Endothelial cell (in vitro differentiated cells): ENCODE data around the gene ADAT3. TPM values are rescaled to one million over a fixed set of nuclear protein-coding genes. Genes with fewer than 3 reads are reported as not detected.
A peak's percentile ranks its signal among the peaks of the same experiment; 100 is the strongest.

ENCODE experiments used
- DNase-seq: peaks from one replicate; pipeline ENCODE4 v3.0.0; 2021; ENCODE audit warnings: low spot score
- H3K27ac Mint-ChIP-seq: one replicate; pipeline ENCODE4 v1.8.0; 2021; ENCODE audit warnings: mixed read lengths, inconsistent platforms; ENCODE audit not compliant: unreplicated experiment
- H3K27me3 Mint-ChIP-seq: one replicate; pipeline ENCODE4 v1.8.0; 2021; ENCODE audit warnings: mild to moderate bottlenecking, moderate library complexity, mixed read lengths, inconsistent platforms; ENCODE audit not compliant: unreplicated experiment
- H3K36me3 Mint-ChIP-seq: one replicate; pipeline ENCODE4 v1.8.0; 2021; ENCODE audit warnings: mild to moderate bottlenecking, low read depth, mixed read lengths, inconsistent platforms; ENCODE audit not compliant: unreplicated experiment
- H3K4me1 Mint-ChIP-seq: one replicate; pipeline ENCODE4 v1.8.0; 2021; ENCODE audit warnings: mild to moderate bottlenecking, mixed read lengths, inconsistent platforms; ENCODE audit not compliant: unreplicated experiment
- H3K4me3 Mint-ChIP-seq: one replicate; pipeline ENCODE4 v1.8.0; 2021; ENCODE audit warnings: mild to moderate bottlenecking, mixed read lengths, inconsistent platforms; ENCODE audit not compliant: unreplicated experiment
- H3K9me3 Mint-ChIP-seq: one replicate; pipeline ENCODE4 v1.8.0; 2021; ENCODE audit warnings: mixed read lengths, inconsistent platforms; ENCODE audit not compliant: unreplicated experiment
- total RNA-seq: library from RNA; stranded (reverse); fragmentation: NEBNext Ultra II Directional; extraction: Animal tissue kit (Norgen Biotek cat#: 25700); gene quantifications from one replicate; pipeline ENCODE4 v1.2.1, GENCODE V29; 2021; ENCODE audit not compliant: unreplicated experiment
- TF ChIP-seq, protein P1 (sequence below): fragments of 200-600 bp; sonication (generic); IDR thresholded peaks from one replicate; pipeline ENCODE4 v1.5.0; 2021; ENCODE audit warnings: antibody characterized with exemption; ENCODE audit not compliant: unreplicated experiment

ADAT3 gene
- total RNA-seq, 1 donor from 2014 or later: 10.5 TPM

GRCh38 chr19:1860821-1861598 lies 44.2 kb upstream of the ADAT3 start:
- peaks cover 9% of the 10 kb centered on the region for H3K4me1 Mint-ChIP-seq
- peaks cover 18% of the 10 kb centered on the region for H3K27me3 Mint-ChIP-seq
- DNase-seq: no peak
- H3K27ac Mint-ChIP-seq: peak overlapping the region; percentile 9
- H3K4me3 Mint-ChIP-seq: peak overlapping the region; percentile 93
- no peaks in the 10 kb centered on the region for H3K9me3 Mint-ChIP-seq
- TF ChIP-seq, protein P1, sequence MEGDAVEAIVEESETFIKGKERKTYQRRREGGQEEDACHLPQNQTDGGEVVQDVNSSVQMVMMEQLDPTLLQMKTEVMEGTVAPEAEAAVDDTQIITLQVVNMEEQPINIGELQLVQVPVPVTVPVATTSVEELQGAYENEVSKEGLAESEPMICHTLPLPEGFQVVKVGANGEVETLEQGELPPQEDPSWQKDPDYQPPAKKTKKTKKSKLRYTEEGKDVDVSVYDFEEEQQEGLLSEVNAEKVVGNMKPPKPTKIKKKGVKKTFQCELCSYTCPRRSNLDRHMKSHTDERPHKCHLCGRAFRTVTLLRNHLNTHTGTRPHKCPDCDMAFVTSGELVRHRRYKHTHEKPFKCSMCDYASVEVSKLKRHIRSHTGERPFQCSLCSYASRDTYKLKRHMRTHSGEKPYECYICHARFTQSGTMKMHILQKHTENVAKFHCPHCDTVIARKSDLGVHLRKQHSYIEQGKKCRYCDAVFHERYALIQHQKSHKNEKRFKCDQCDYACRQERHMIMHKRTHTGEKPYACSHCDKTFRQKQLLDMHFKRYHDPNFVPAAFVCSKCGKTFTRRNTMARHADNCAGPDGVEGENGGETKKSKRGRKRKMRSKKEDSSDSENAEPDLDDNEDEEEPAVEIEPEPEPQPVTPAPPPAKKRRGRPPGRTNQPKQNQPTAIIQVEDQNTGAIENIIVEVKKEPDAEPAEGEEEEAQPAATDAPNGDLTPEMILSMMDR: no peak
- H3K36me3 Mint-ChIP-seq: peaks cover 4% of the 10 kb centered on the region

DNA sequence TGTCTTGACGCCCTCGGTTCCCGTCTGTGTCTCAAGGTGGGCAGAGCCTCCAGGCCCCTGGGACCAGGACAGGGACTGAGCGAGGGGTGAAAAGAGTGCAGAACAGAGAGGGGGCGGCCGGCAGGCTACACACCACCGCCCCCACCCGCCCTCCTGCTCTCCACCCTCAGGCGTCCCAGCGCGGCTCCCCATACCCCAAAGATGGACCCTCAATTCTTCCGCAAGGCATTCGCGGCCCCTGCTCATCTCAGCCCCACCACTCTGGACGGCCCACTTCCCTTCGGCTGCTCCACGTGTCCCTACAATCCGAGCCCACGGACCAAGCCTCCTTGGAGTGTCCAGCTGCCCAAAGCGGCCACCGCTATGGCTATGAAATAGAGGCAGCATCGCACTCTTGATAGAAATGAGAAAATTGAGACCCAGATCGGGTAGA lies 43.6 kb upstream of the ADAT3 start:
- TF ChIP-seq, protein P1: no peak
- DNase-seq: no peak
- peak overlapping the region; percentile 93 for H3K4me3 Mint-ChIP-seq
- peaks cover 5% of the 10 kb centered on the region for H3K4me1 Mint-ChIP-seq
- peaks cover 4% of the 10 kb centered on the region for H3K36me3 Mint-ChIP-seq
- H3K9me3 Mint-ChIP-seq: no peaks in the 10 kb centered on the region
- peaks cover 19% of the 10 kb centered on the region for H3K27me3 Mint-ChIP-seq
- H3K27ac Mint-ChIP-seq: peak overlapping the region; percentile 41

DNA sequence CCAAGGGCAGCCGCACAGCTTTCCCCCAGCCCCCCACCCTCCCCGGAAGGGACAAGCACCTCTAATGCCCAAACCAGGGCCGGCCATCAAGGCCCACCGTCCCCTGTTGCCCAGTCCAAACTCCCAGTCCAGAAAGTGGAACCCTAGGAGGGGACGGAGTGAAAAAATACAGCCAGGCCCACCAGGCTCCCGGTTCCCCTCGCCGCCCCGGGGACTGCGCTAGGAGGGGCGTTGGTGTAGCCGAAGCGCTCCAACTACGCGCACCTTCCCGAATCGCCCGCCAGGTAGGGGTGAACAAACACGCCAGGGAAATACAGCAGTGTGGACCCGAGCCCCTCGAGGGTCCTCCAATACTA lies 43.2 kb upstream of the ADAT3 start:
- H3K36me3 Mint-ChIP-seq: peaks cover 4% of the 10 kb centered on the region
- peaks cover 19% of the 10 kb centered on the region for H3K27me3 Mint-ChIP-seq
- TF ChIP-seq, protein P1: no peak
- H3K27ac Mint-ChIP-seq: no peak overlapping the region
- DNase-seq: no peak
- H3K4me3 Mint-ChIP-seq: peak overlapping the region; percentile 93
- peaks cover 5% of the 10 kb centered on the region for H3K4me1 Mint-ChIP-seq
- H3K9me3 Mint-ChIP-seq: no peaks in the 10 kb centered on the region

GRCh38 chr19:1862424-1863327 lies 42.5 kb upstream of the ADAT3 start:
- no peak for DNase-seq
- Mint-ChIP-seq H3K36me3 (peaks cover 4% of the 10 kb centered on the region), H3K27me3 (peaks cover 19% of the 10 kb centered on the region), H3K27ac (no peak overlapping the region), H3K4me1 (peaks cover 5% of the 10 kb centered on the region), H3K9me3 (no peaks in the 10 kb centered on the region), H3K4me3 (peak overlapping the region; percentile 93)
- TF ChIP-seq, protein P1: no peak

- TF ChIP-seq, protein P1: no peak
- DNase-seq: no peak
- Mint-ChIP-seq H3K4me1 (peaks cover 5% of the 10 kb centered on the region), H3K4me3 (peak within 1 kb of the TSS; percentile 93), H3K27me3 (peaks cover 19% of the 10 kb centered on the region), H3K9me3 (no peaks in the 10 kb centered on the region), H3K27ac (no peak within 1 kb of the TSS), H3K36me3 (peaks cover 4% of the 10 kb centered on the region)
These were observed 41.9 kb upstream of the ADAT3 start, which contains the start of gene KLF16 for GRCh38 chr19:1863328-1863637. Gene KLF16, minus strand, starts transcription at chr19:1863579. Its CDS starts 82 bp downstream, at chr19:1863497.
